H1 (cell line): ENCODE data around the gene TGFBR2. TPM values are rescaled to one million over a fixed set of nuclear protein-coding genes. Genes with fewer than 3 reads are reported as not detected.

Experiments
- ATF3 ChIP-seq: IDR thresholded peaks from 2 replicates; pipeline ENCODE4 v1.6.1; 2011; ENCODE audit warnings: low read depth, mild to moderate bottlenecking, low read length; ENCODE audit not compliant: insufficient read depth
- E2F6 ChIP-seq: IDR thresholded peaks from 2 replicates; pipeline ENCODE4 v1.6.1; 2012; ENCODE audit warnings: inconsistent platforms
- JUND ChIP-seq: IDR thresholded peaks from 2 replicates; pipeline ENCODE4 v1.6.1; 2011; ENCODE audit warnings: mild to moderate bottlenecking, improper control_type of control experiment, low read length
- KDM1A ChIP-seq: fragments of 200-600, 300-600 bp; sonication (generic); IDR thresholded peaks from 2 replicates; pipeline ENCODE4 v1.7.1; 2016; ENCODE audit warnings: mild to moderate bottlenecking, low read length, borderline replicate concordance
- NANOG ChIP-seq: IDR thresholded peaks from 2 replicates; pipeline ENCODE4 v1.6.1; 2011; ENCODE audit warnings: low read length, low read depth, mild to moderate bottlenecking, inconsistent platforms; ENCODE audit not compliant: insufficient read depth, poor library complexity, severe bottlenecking
- RAD21 ChIP-seq, 2 experiments: IDR thresholded peaks in 1 of 2; conservative IDR thresholded peaks in 1 of 2; 2 replicates each; pipeline ENCODE4 v1.6.1; 2011; ENCODE audit warnings: low read depth in 2 of 2, low read length in 2 of 2, improper control_type of control experiment in 1 of 2, inconsistent platforms in 1 of 2, mild to moderate bottlenecking in 1 of 2, moderate library complexity in 1 of 2
- SIRT6 ChIP-seq: IDR thresholded peaks from one replicate; pipeline ENCODE4 v1.7.1; 2012; ENCODE audit warnings: low read length, inconsistent platforms
- TEAD4 ChIP-seq: IDR thresholded peaks from 2 replicates; pipeline ENCODE4 v1.6.1; 2012; ENCODE audit warnings: low read depth, low read length, inconsistent platforms, mixed read lengths
- polyA plus RNA-seq, 7 experiments: library from polyadenylated mRNA; depleted of rRNA in 3 of 7; stranded (reverse) in 5 of 7; unstranded in 2 of 7; fragments of >200 nt in 5 of 7; fragments of 200-250 nt in 2 of 7; gene quantifications; 1 replicate in 5 of 7; 2 replicates in 1 of 7; 4 replicates in 1 of 7; pipeline versions ENCODE4 v1.2.1 to v1.2.3, GENCODE V29; 2011 to 2013; ENCODE audit warnings: missing spikeins in 2 of 7, mixed read lengths in 2 of 7
- total RNA-seq: library from RNA; stranded (reverse); fragmentation: NEBNext Ultra II Directional; extraction: Animal tissue kit (Norgen Biotek cat#: 25700); gene quantifications from 2 replicates; pipeline ENCODE4 v1.2.1, GENCODE V29; 2021

Gene TGFBR2
- total and polyA plus RNA-seq, 2 of the 8 experiments (the other 6 are each of a cell fraction or from before 2014, with no cell fraction given), result 4.2 to 7.4 TPM

- TF ChIP-seq ATF3, result no peak
- no peak for TF ChIP-seq E2F6
- TF ChIP-seq JUND, result no peak
- no peak for TF ChIP-seq TEAD4
- TF ChIP-seq KDM1A, result no peak
- no peak for TF ChIP-seq SIRT6
- no peak for TF ChIP-seq NANOG
- no peak for TF ChIP-seq RAD21 (IDR thresholded peaks at IDR 0.05 in 1 of 2, conservative IDR thresholded peaks at IDR 0.05 in 1 of 2; ENCODE audit: low read depth in 2 of 2, low read length in 2 of 2)
- TF ChIP-seq, all 59 proteins: peak for 0
These were observed 7.5 kb upstream of the TGFBR2 start (continued) for GRCh38 chr3:30598668-30599545.
